Keratinocyte (primary cell): ENCODE data around the gene FGF7. TPM values are rescaled to one million over a fixed set of nuclear protein-coding genes. Genes with fewer than 3 reads are reported as not detected.

Experiments
- DNase-seq: peaks from one replicate; pipeline ENCODE4 v3.0.0-alpha.2; 2011; ENCODE audit warnings: low read depth, missing footprints, low spot score
- FAIRE-seq: peaks from 2 replicates; lab custom pipeline; 2011; peaks lifted over from hg19 to GRCh38; lab: Jason Lieb, UNC
- H2AFZ ChIP-seq: 2 replicates; pipeline ENCODE4 v1.6.0; 2012; ENCODE audit warnings: low read length, control low read depth, inconsistent platforms; ENCODE audit not compliant: control insufficient read depth
- H3K27ac ChIP-seq: 2 replicates; pipeline ENCODE4 v1.5.1; 2011; ENCODE audit warnings: low read length; ENCODE audit not compliant: control insufficient read depth, insufficient read depth
- H3K27me3 ChIP-seq: 3 replicates; pipeline ENCODE4 v1.6.0; 2011; ENCODE audit warnings: low read length; ENCODE audit not compliant: control insufficient read depth, insufficient read depth; ENCODE audit errors: extremely low read depth
- H3K36me3 ChIP-seq, 2 experiments: 2 replicates in 1 of 2; 3 replicates in 1 of 2; pipeline ENCODE4 v1.5.1; 2011; ENCODE audit warnings: low read length in 2 of 2, mild to moderate bottlenecking in 1 of 2; ENCODE audit not compliant: control insufficient read depth in 2 of 2, insufficient read depth in 2 of 2; ENCODE audit errors: extremely low read depth in 1 of 2
- H3K4me1 ChIP-seq: 3 replicates; pipeline ENCODE4 v1.5.1; 2011; ENCODE audit warnings: low read length; ENCODE audit not compliant: control insufficient read depth, insufficient read depth; ENCODE audit errors: extremely low read depth
- H3K4me2 ChIP-seq: 3 replicates; pipeline ENCODE4 v1.6.0; 2011; ENCODE audit warnings: low read depth, low read length; ENCODE audit not compliant: control insufficient read depth, insufficient read depth; ENCODE audit errors: extremely low read depth
- H3K4me3 ChIP-seq, 3 experiments: fragments of 200-600 bp in 1 of 3; sonication (generic) in 1 of 3; 2 replicates in 2 of 3; 3 replicates in 1 of 3; pipeline ENCODE4 v1.5.1; 2011 to 2016; ENCODE audit warnings: low read length in 3 of 3, mild to moderate bottlenecking in 3 of 3, control low read depth in 2 of 3, inconsistent platforms in 1 of 3, low read depth in 1 of 3, mixed read lengths in 1 of 3, mixed run types in 1 of 3, moderate library complexity in 1 of 3; ENCODE audit not compliant: control insufficient read depth in 2 of 3, insufficient read depth in 2 of 3; ENCODE audit errors: extremely low read depth in 1 of 3
- H3K79me2 ChIP-seq: 2 replicates; pipeline ENCODE4 v1.6.0; 2012; ENCODE audit warnings: low read length; ENCODE audit not compliant: control insufficient read depth, insufficient read depth
- H3K9ac ChIP-seq: 3 replicates; pipeline ENCODE4 v1.6.0; 2011; ENCODE audit warnings: low read length; ENCODE audit not compliant: control insufficient read depth, insufficient read depth; ENCODE audit errors: extremely low read depth
- H3K9me1 ChIP-seq: 3 replicates; pipeline ENCODE4 v1.6.0; 2011; ENCODE audit warnings: low read length; ENCODE audit not compliant: control insufficient read depth, insufficient read depth; ENCODE audit errors: extremely low read depth
- H3K9me3 ChIP-seq: 2 replicates; pipeline ENCODE4 v1.5.1; 2012; ENCODE audit warnings: low read depth, low read length; ENCODE audit not compliant: control insufficient read depth
- H4K20me1 ChIP-seq: 3 replicates; pipeline ENCODE4 v1.6.0; 2011; ENCODE audit warnings: low read length; ENCODE audit not compliant: control insufficient read depth, insufficient read depth; ENCODE audit errors: extremely low read depth
- EZH2 ChIP-seq: IDR thresholded peaks from one replicate; pipeline ENCODE4 v1.6.1; 2012; ENCODE audit warnings: inconsistent platforms, mild to moderate bottlenecking, low read length, moderate library complexity
- dilution Hi-C: fragments of 300-500 bp; cut with MboI; formaldehyde crosslinking; loops from one replicate; pipeline ENCODE4 v1.7.0; 2020; ENCODE audit warnings: low sequenced_read_pairs; ENCODE audit not compliant: extremely low pct_ligation_motif_present
- polyA plus RNA-seq, 5 experiments: library from polyadenylated mRNA; depleted of rRNA in 3 of 5; stranded (reverse) in 3 of 5; stranded (forward) in 1 of 5; unstranded in 1 of 5; fragments of >200 nt; gene quantifications; 1 replicate in 1 of 5; 2 replicates in 3 of 5; 3 replicates in 1 of 5; pipeline versions ENCODE4 v1.2.1 to v1.2.3, GENCODE V29; 2011 to 2012; ENCODE audit warnings: missing spikeins in 2 of 5, low read depth in 1 of 5, low replicate concordance in 1 of 5
- TF ChIP-seq, protein P1 (sequence below), 3 experiments: IDR thresholded peaks in 1 of 3; conservative IDR thresholded peaks in 1 of 3; optimal IDR thresholded peaks in 1 of 3; 2 replicates in 2 of 3; 3 replicates in 1 of 3; pipeline versions ENCODE3 to v1.5.1; 2011; ENCODE audit warnings: low read length in 3 of 3, mild to moderate bottlenecking in 3 of 3, moderate library complexity in 2 of 3, control low read depth in 1 of 3, inconsistent platforms in 1 of 3; ENCODE audit not compliant: insufficient read depth in 2 of 3; ENCODE audit errors: extremely low read depth in 1 of 3

The FGF7 gene
- polyA plus RNA-seq, 1 donor (not counting 4 experiments of a cell fraction or from before 2014, with no cell fraction given) = not detected

DNA sequence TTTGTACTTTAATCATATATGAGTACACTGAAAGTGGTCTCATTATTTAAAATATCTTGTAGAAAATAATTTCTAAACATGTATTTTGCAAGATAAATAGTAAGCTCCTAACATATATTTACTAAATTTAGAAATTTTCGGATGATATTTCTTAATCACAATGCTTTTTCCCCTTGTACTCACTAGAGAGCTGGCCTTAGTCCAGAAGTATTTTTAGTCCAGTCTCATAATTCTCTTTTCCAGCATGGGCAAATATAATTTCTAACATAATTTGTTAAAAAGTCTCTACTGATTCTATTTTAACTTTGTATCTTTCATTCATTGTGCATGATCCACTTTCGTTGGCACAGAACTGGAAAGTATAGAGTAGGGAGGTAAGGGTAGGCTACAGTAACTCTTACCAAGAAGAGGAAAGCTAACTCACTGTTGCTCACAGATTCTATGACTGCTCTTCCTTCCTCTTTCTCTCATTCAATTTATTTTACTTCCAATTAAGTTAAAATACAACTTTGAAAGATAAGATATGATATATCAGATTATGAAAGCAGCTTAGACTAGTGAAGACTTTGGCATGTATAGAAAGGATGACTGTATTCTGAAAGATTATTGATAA lies 39.3 kb downstream of the FGF7 start:
- Histone ChIP-seq H2AFZ (no peak overlapping the region), H3K79me2 (no peaks in the 10 kb centered on the region), H3K9ac (no peak overlapping the region), H3K9me3 (no peaks in the 10 kb centered on the region), H3K4me2 (no peak overlapping the region), H3K4me1 (no peaks in the 10 kb centered on the region), H4K20me1 (no peaks in the 10 kb centered on the region), H3K27me3 (no peaks in the 10 kb centered on the region), H3K4me3 (no peak overlapping the region), H3K9me1 (no peaks in the 10 kb centered on the region), H3K36me3 (no peaks in the 10 kb centered on the region), H3K27ac (no peak overlapping the region)
- DNase-seq (no peak), FAIRE-seq (no peak)
- dilution Hi-C loops = no loop called here
- TF ChIP-seq, protein P1, sequence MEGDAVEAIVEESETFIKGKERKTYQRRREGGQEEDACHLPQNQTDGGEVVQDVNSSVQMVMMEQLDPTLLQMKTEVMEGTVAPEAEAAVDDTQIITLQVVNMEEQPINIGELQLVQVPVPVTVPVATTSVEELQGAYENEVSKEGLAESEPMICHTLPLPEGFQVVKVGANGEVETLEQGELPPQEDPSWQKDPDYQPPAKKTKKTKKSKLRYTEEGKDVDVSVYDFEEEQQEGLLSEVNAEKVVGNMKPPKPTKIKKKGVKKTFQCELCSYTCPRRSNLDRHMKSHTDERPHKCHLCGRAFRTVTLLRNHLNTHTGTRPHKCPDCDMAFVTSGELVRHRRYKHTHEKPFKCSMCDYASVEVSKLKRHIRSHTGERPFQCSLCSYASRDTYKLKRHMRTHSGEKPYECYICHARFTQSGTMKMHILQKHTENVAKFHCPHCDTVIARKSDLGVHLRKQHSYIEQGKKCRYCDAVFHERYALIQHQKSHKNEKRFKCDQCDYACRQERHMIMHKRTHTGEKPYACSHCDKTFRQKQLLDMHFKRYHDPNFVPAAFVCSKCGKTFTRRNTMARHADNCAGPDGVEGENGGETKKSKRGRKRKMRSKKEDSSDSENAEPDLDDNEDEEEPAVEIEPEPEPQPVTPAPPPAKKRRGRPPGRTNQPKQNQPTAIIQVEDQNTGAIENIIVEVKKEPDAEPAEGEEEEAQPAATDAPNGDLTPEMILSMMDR (optimal IDR thresholded peaks at IDR 0.05 in 1 of 3, IDR thresholded peaks at IDR 0.05 in 1 of 3, conservative IDR thresholded peaks at IDR 0.05 in 1 of 3; ENCODE audit: extremely low read depth in 1 of 3, insufficient read depth in 2 of 3, low read length in 3 of 3) = no peak
- TF ChIP-seq EZH2 = no peak

GRCh38 chr15:49464522-49464921 lies 41.5 kb downstream of the FGF7 start:
- Histone ChIP-seq H2AFZ (no peak overlapping the region), H3K27me3 (no peaks in the 10 kb centered on the region), H3K4me1 (no peaks in the 10 kb centered on the region), H3K9ac (no peak overlapping the region), H4K20me1 (no peaks in the 10 kb centered on the region), H3K79me2 (no peaks in the 10 kb centered on the region), H3K4me2 (no peak overlapping the region), H3K27ac (no peak overlapping the region), H3K9me1 (no peaks in the 10 kb centered on the region), H3K9me3 (no peaks in the 10 kb centered on the region), H3K36me3 (no peaks in the 10 kb centered on the region), H3K4me3 (no peak overlapping the region)
- no peak for TF ChIP-seq EZH2
- TF ChIP-seq, protein P1 (optimal IDR thresholded peaks at IDR 0.05 in 1 of 3, IDR thresholded peaks at IDR 0.05 in 1 of 3, conservative IDR thresholded peaks at IDR 0.05 in 1 of 3; ENCODE audit: extremely low read depth in 1 of 3, insufficient read depth in 2 of 3, low read length in 3 of 3) = no peak
- dilution Hi-C loops = no loop called here
- no peak for FAIRE-seq
- no peak for DNase-seq
